PC-3 (cell line): ENCODE data around the gene LMBRD2. TPM values are rescaled to one million over a fixed set of nuclear protein-coding genes. Genes with fewer than 3 reads are reported as not detected.

Experiments
- ATAC-seq: fragments of 200-7000 bp; cut with Tn5 transposase; 2 replicates; pipeline ENCODE4 v1.9.1; 2020; ENCODE audit warnings: mild to moderate bottlenecking, moderate library complexity
- BruUV-seq: library from RNA; stranded (reverse); fragments of 400-500 nt; replicated peaks from 2 replicates; lab custom pipeline; 2021; lab: Mats Ljungman, UMichigan
- CTCF ChIA-PET: fragments of 300-600 bp; sonication (Branson Sonifier 250); formaldehyde crosslinking; loops from one replicate; lab custom pipeline; 2022; ENCODE audit warnings: antibody characterized with exemption; lab: Charles Lee
- POLR2A ChIA-PET: fragments of 300-600 bp; sonication (Branson Sonifier 250); formaldehyde crosslinking; loops from one replicate; lab custom pipeline; 2022; ENCODE audit warnings: antibody characterized with exemption; ENCODE audit not compliant: unreplicated experiment; lab: Charles Lee
- DNase-seq: peaks from one replicate; pipeline ENCODE4 v3.0.0-alpha.2; 2015
- H2AFZ ChIP-seq: fragments of 300-600 bp; sonication (generic); 2 replicates; pipeline ENCODE4 v1.6.0; 2016; ENCODE audit warnings: antibody characterized with exemption, low read length
- H3F3A ChIP-seq: fragments of 300-600 bp; sonication (generic); one replicate; pipeline ENCODE4 v1.6.0; 2017; ENCODE audit warnings: antibody characterized with exemption, low read length, control low read depth, mild to moderate bottlenecking; ENCODE audit not compliant: unreplicated experiment
- H3K27ac ChIP-seq: fragments of 300-600 bp; sonication (generic); 2 replicates; pipeline ENCODE4 v1.5.1; 2016; ENCODE audit warnings: mild to moderate bottlenecking, low read length
- H3K27me3 ChIP-seq: fragments of 300-600 bp; sonication (generic); 2 replicates; pipeline ENCODE4 v1.6.1; 2016; ENCODE audit warnings: low read length, mixed read lengths
- H3K36me3 ChIP-seq: fragments of 300-600 bp; sonication (generic); 2 replicates; pipeline ENCODE4 v1.6.1; 2016; ENCODE audit warnings: low read depth, mixed run types, low read length, mixed read lengths
- H3K4me1 ChIP-seq: fragments of 300-600 bp; sonication (generic); 2 replicates; pipeline ENCODE4 v1.5.1; 2016; ENCODE audit warnings: low read length; ENCODE audit not compliant: insufficient read depth
- H3K4me2 ChIP-seq: fragments of 300-600 bp; sonication (generic); 2 replicates; pipeline ENCODE4 v1.6.0; 2016; ENCODE audit warnings: low read length
- H3K4me3 ChIP-seq: fragments of 300-600 bp; sonication (generic); 2 replicates; pipeline ENCODE4 v1.5.1; 2016; ENCODE audit warnings: mild to moderate bottlenecking, low read length, mixed read lengths
- H3K79me2 ChIP-seq: fragments of 300-600 bp; sonication (generic); 2 replicates; pipeline ENCODE4 v1.6.1; 2017; ENCODE audit warnings: low read length, mixed read lengths
- H3K9ac ChIP-seq: fragments of 300-600 bp; sonication (generic); 2 replicates; pipeline ENCODE4 v1.6.0; 2016; ENCODE audit warnings: mild to moderate bottlenecking, low read length
- H3K9me2 ChIP-seq: fragments of 300-600 bp; sonication (generic); replicated peaks from 2 replicates; pipeline ENCODE4 v1.6.1; 2016; ENCODE audit warnings: mixed run types, low read length, mixed read lengths
- H3K9me3 ChIP-seq: fragments of 300-600 bp; sonication (generic); 2 replicates; pipeline ENCODE4 v1.6.1; 2016; ENCODE audit warnings: low read length, mixed read lengths
- H4K20me1 ChIP-seq: fragments of 300-600 bp; sonication (generic); 2 replicates; pipeline ENCODE4 v1.6.1; 2016; ENCODE audit warnings: low read length, mixed read lengths
- EZH2 ChIP-seq: fragments of 300-600 bp; sonication (generic); IDR thresholded peaks from one replicate; pipeline ENCODE4 v1.6.1; 2017; ENCODE audit warnings: antibody characterized with exemption, mild to moderate bottlenecking, low read length; ENCODE audit not compliant: unreplicated experiment
- EZH2phosphoT487 ChIP-seq: fragments of 300-600 bp; sonication (generic); IDR thresholded peaks from 2 replicates; pipeline ENCODE4 v1.6.1; 2018; ENCODE audit warnings: mild to moderate bottlenecking, antibody characterized with exemption, low read length, borderline replicate concordance
- intact Hi-C: fragments of 100-400 bp; cut with micrococcal nuclease; formaldehyde crosslinking; loops from 2 replicates; pipeline ENCODE4 v1.9.0; 2023
- total RNA-seq: library from RNA; depleted of rRNA; stranded (reverse); fragments of >200 nt; gene quantifications from 2 replicates; pipeline ENCODE4 v1.2.3, GENCODE V29; 2014
- TF ChIP-seq, protein P1 (sequence below): fragments of 300-600 bp; sonication (generic); conservative IDR thresholded peaks from 2 replicates; pipeline ENCODE4 v1.5.1; 2017; ENCODE audit warnings: antibody characterized with exemption, low read depth, mild to moderate bottlenecking, low read length

The LMBRD2 gene
- total RNA-seq, 1 experiment from 2014 or later, result 9.1 TPM

DNA sequence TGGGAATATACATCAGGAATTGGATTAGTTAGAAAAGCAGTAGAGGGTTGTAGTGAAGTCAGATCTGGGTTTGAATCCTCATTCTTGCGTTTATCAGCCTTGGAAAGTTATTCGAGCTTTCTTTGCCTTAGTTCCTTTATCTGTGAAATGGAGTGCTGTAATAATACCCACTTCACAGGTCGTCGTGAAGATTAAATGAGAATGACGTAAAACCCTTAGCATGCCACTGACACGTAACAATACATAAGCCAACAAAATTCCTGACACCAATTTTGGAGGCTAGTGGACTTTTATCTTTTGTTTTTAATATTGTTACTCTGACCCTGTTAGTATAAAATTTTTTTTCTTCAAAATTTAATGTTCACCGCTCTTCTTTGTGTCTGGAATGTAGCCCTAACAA lies 3.6 kb upstream of the LMBRD2 start:
- no peaks in the 10 kb centered on the region for H3K27me3 ChIP-seq
- H3K27ac ChIP-seq, result no peak overlapping the region
- ChIA-PET POLR2A (no interaction called here), CTCF (no interaction called here)
- no peaks in the 10 kb centered on the region for H4K20me1 ChIP-seq
- H3K9ac ChIP-seq, result no peak overlapping the region
- intact Hi-C loops, result no loop called here
- H3K36me3 ChIP-seq, result peaks cover 31% of the 10 kb centered on the region; the same call in 1 of the 2 replicates
- no TSS peak for BruUV-seq
- DNase-seq (no peak), ATAC-seq (no peak)
- peaks cover 12% of the 10 kb centered on the region for H3K4me1 ChIP-seq
- H3K9me2 ChIP-seq, result no peaks in the 10 kb centered on the region
- H2AFZ ChIP-seq, result no peak overlapping the region
- no peaks in the 10 kb centered on the region for H3K9me3 ChIP-seq
- TF ChIP-seq EZH2phosphoT487 (no peak), EZH2 (no peak)
- TF ChIP-seq, protein P1, sequence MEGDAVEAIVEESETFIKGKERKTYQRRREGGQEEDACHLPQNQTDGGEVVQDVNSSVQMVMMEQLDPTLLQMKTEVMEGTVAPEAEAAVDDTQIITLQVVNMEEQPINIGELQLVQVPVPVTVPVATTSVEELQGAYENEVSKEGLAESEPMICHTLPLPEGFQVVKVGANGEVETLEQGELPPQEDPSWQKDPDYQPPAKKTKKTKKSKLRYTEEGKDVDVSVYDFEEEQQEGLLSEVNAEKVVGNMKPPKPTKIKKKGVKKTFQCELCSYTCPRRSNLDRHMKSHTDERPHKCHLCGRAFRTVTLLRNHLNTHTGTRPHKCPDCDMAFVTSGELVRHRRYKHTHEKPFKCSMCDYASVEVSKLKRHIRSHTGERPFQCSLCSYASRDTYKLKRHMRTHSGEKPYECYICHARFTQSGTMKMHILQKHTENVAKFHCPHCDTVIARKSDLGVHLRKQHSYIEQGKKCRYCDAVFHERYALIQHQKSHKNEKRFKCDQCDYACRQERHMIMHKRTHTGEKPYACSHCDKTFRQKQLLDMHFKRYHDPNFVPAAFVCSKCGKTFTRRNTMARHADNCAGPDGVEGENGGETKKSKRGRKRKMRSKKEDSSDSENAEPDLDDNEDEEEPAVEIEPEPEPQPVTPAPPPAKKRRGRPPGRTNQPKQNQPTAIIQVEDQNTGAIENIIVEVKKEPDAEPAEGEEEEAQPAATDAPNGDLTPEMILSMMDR, result no peak
- no peak overlapping the region for H3K4me2 ChIP-seq
- peaks cover 55% of the 10 kb centered on the region for H3K79me2 ChIP-seq
- no peak overlapping the region for H3K4me3 ChIP-seq
- no peaks in the 10 kb centered on the region for H3F3A ChIP-seq

- TF ChIP-seq, protein P1, result no peak
- TF ChIP-seq EZH2phosphoT487, result no peak
- TF ChIP-seq EZH2, result no peak
- Histone ChIP-seq H4K20me1 (no peaks in the 10 kb centered on the region), H3K4me2 (peak overlapping the region; percentile 93), H3K79me2 (peaks cover 69% of the 10 kb centered on the region), H3K9ac (peak overlapping the region; percentile 89; the same call in 1 of the 2 replicates), H3F3A (no peaks in the 10 kb centered on the region), H3K9me3 (no peaks in the 10 kb centered on the region), H3K27me3 (no peaks in the 10 kb centered on the region), H3K27ac (no peak overlapping the region), H3K4me1 (peaks cover 21% of the 10 kb centered on the region), H3K36me3 (peaks cover 22% of the 10 kb centered on the region; the same call in 1 of the 2 replicates), H2AFZ (no peak overlapping the region), H3K4me3 (peak overlapping the region; percentile 84), H3K9me2 (no peaks in the 10 kb centered on the region)
- ChIA-PET CTCF (interaction anchor here (1.1 to 1.6 kb wide), 2 partner anchors 74 to 537 kb away, joined by 5 to 25 read pairs; no protein-coding TSS in a partner anchor), POLR2A (no interaction called here)
- DNase-seq (no peak), ATAC-seq (no peak)
- intact Hi-C loops, result loop anchor here (2.0 kb wide), 1 partner anchor 87 kb away; the partner anchor contains the start of gene NADK2
- BruUV-seq, result no TSS peak
These were observed 2.0 kb upstream of the LMBRD2 start for GRCh38 chr5:36153726-36154125.

GRCh38 chr5:36153298-36153677 lies 1.6 kb upstream of the LMBRD2 start:
- Histone ChIP-seq H3K79me2 (peaks cover 73% of the 10 kb centered on the region), H4K20me1 (no peaks in the 10 kb centered on the region), H3F3A (no peaks in the 10 kb centered on the region), H3K27me3 (no peaks in the 10 kb centered on the region), H3K36me3 (peaks cover 18% of the 10 kb centered on the region; the same call in 1 of the 2 replicates), H3K4me2 (peak overlapping the region; percentile 93), H3K4me3 (peak overlapping the region; percentile 84), H3K9me3 (no peaks in the 10 kb centered on the region), H3K27ac (no peak overlapping the region), H3K9ac (peak overlapping the region; percentile 89), H3K4me1 (peaks cover 25% of the 10 kb centered on the region), H2AFZ (no peak overlapping the region), H3K9me2 (no peaks in the 10 kb centered on the region)
- intact Hi-C loops, result loop anchor here (2.0 kb wide), 1 partner anchor 88 kb away; the partner anchor contains the start of gene NADK2
- CTCF ChIA-PET, result interaction anchor here (1.1 to 1.6 kb wide), 2 partner anchors 74 to 537 kb away, joined by 5 to 25 read pairs; no protein-coding TSS in a partner anchor
- ATAC-seq (no peak), DNase-seq (no peak)
- TF ChIP-seq EZH2, result no peak
- TF ChIP-seq EZH2phosphoT487, result no peak
- TF ChIP-seq, protein P1, result no peak
- POLR2A ChIA-PET, result no interaction called here
- BruUV-seq, result no TSS peak
